ENCODE data around the gene ACADVL. TPM values are rescaled to one million over a fixed set of nuclear protein-coding genes. Genes with fewer than 3 reads are reported as not detected.

The ACADVL gene
- total and polyA plus RNA-seq, 4 donors, result 185 to 1,301 (median 1,109) TPM

DNA sequence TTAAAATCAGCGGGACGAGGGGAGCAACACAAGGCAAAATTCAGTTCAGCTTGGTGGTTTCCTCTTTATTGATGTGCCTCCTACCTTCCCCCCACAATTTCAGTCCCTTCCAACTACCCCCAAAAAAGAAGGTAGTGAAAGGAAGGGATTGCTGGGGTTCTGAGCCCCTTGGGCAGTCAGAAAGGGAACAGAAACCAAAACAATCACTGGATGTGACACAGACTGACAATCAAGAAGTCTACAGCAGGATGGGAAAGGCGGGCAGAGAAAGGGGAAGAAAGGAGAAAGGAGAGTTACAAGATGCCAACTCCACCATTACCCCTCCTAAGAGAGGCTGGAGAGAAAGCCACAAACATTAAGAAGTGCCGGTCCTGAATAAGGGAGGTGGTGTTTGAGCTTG lies 20.6 kb downstream of the ACADVL start:
- Histone ChIP-seq H3K36me3 (ENCODE audit: control insufficient read depth in 4 of 4, insufficient read depth in 3 of 4, low read depth in 1 of 4, low read length in 3 of 4) (peaks cover 7 to 31% (median 18%) of the 10 kb centered on the region in 4 donors), H3K9me3 (ENCODE audit: control insufficient read depth in 4 of 4, low read length in 3 of 4) (no peaks in the 10 kb centered on the region), H3K4me3 (ENCODE audit: low read depth in 1 of 3, low read length in 3 of 3) (peak overlapping the region in 2 of 3 donors; percentile 19 to 91), H3K27me3 (ENCODE audit: control insufficient read depth in 4 of 4, insufficient read depth in 4 of 4, low read length in 3 of 4) (no peaks in the 10 kb centered on the region), H3K27ac (ENCODE audit: low read depth in 1 of 2, low read length in 2 of 2) (peak overlapping the region; percentile 98 to 99), H3K9ac (ENCODE audit: low read depth in 1 of 2, low read length in 2 of 2) (no peak overlapping the region), H3K4me1 (ENCODE audit: control insufficient read depth in 4 of 4, insufficient read depth in 4 of 4, low read length in 3 of 4) (peaks cover 2 to 50% (median 35%) of the 10 kb centered on the region in 4 donors)
- 68% methylated on average over 4 of the region's 4 CpGs for WGBS
- TF ChIP-seq, protein P1, sequence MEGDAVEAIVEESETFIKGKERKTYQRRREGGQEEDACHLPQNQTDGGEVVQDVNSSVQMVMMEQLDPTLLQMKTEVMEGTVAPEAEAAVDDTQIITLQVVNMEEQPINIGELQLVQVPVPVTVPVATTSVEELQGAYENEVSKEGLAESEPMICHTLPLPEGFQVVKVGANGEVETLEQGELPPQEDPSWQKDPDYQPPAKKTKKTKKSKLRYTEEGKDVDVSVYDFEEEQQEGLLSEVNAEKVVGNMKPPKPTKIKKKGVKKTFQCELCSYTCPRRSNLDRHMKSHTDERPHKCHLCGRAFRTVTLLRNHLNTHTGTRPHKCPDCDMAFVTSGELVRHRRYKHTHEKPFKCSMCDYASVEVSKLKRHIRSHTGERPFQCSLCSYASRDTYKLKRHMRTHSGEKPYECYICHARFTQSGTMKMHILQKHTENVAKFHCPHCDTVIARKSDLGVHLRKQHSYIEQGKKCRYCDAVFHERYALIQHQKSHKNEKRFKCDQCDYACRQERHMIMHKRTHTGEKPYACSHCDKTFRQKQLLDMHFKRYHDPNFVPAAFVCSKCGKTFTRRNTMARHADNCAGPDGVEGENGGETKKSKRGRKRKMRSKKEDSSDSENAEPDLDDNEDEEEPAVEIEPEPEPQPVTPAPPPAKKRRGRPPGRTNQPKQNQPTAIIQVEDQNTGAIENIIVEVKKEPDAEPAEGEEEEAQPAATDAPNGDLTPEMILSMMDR (IDR thresholded peaks at IDR 0.05; ENCODE audit: low read depth, low read length, missing input control), result no peak
- TF ChIP-seq FOXA2 (IDR thresholded peaks at IDR 0.05), result no peak
- TF ChIP-seq, protein P2, sequence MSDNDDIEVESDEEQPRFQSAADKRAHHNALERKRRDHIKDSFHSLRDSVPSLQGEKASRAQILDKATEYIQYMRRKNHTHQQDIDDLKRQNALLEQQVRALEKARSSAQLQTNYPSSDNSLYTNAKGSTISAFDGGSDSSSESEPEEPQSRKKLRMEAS (IDR thresholded peaks at IDR 0.05), result no peak
- no peak for TF ChIP-seq NR2F2 (IDR thresholded peaks at IDR 0.05)
- TF ChIP-seq ZBTB33 (IDR thresholded peaks at IDR 0.05), result no peak
- no peak for TF ChIP-seq SP1 (IDR thresholded peaks at IDR 0.05)
- TF ChIP-seq EGR1 (IDR thresholded peaks at IDR 0.05; ENCODE audit: low read depth in 2 of 2), result no peak
- TF ChIP-seq GABPA (IDR thresholded peaks at IDR 0.05 in 1 of 2, conservative IDR thresholded peaks at IDR 0.05 in 1 of 2), result no peak
- TF ChIP-seq TAF1 (conservative IDR thresholded peaks at IDR 0.05), result no peak
- DNase-seq (ENCODE audit: low spot score), result no peak

DNA sequence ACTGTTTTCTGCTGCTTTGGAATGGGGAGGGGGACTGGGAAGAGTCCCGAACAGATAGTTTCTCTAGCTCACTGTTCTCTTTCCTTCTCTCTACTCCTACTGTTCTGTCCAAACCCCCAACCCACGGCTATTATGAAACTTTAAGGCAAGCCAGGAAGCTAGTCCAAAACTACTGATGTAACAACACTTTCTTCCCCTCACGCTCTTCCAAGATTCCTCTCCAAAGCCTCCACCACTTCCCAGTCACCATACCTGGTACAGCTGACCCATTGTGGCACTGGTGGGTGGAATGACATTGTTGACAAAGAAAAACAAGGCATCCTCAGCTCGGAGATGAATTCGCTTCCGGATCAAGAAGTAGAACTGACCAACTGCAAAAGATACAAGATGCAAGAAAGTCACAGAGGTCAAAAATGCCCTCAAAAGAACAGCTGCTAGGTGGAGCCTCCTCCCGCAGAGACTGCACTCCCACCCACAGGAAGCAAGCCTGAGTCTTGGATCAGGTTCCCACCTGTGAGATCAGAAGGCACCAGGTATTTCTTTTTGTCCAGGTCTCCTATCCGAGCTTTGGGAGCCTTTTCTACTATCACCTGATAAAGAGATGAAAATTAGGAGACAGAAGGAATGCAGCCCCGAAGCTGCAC lies 21.5 kb downstream of the ACADVL start:
- DNase-seq (ENCODE audit: low spot score), result no peak
- H3K9me3 ChIP-seq (ENCODE audit: control insufficient read depth in 4 of 4, low read length in 3 of 4), result no peaks in the 10 kb centered on the region
- H3K36me3 ChIP-seq (ENCODE audit: control insufficient read depth in 4 of 4, insufficient read depth in 3 of 4, low read depth in 1 of 4, low read length in 3 of 4), result peaks cover 5 to 29% (median 21%) of the 10 kb centered on the region in 4 donors
- peak overlapping the region; percentile 98 to 99 for H3K27ac ChIP-seq (ENCODE audit: low read depth in 1 of 2, low read length in 2 of 2)
- peaks cover 2 to 42% (median 30%) of the 10 kb centered on the region in 4 donors for H3K4me1 ChIP-seq (ENCODE audit: control insufficient read depth in 4 of 4, insufficient read depth in 4 of 4, low read length in 3 of 4)
- H3K4me3 ChIP-seq (ENCODE audit: low read depth in 1 of 3, low read length in 3 of 3), result peak overlapping the region; percentile 74 to 93 (median 91)
- no peak for TF ChIP-seq GABPA (IDR thresholded peaks at IDR 0.05 in 1 of 2, conservative IDR thresholded peaks at IDR 0.05 in 1 of 2)
- TF ChIP-seq YY1 (IDR thresholded peaks at IDR 0.05), result no peak
- no peak for TF ChIP-seq FOXA1 (IDR thresholded peaks at IDR 0.05)
- no peak for TF ChIP-seq TAF1 (conservative IDR thresholded peaks at IDR 0.05)
- TF ChIP-seq, protein P2 (IDR thresholded peaks at IDR 0.05), result no peak
- TF ChIP-seq RAD21 (IDR thresholded peaks at IDR 0.05), result no peak
- TF ChIP-seq SP1 (IDR thresholded peaks at IDR 0.05), result no peak
- no peak for TF ChIP-seq HNF4G (IDR thresholded peaks at IDR 0.05)
- TF ChIP-seq NR2F2 (IDR thresholded peaks at IDR 0.05), result no peak
- no peak for TF ChIP-seq FOXA2 (IDR thresholded peaks at IDR 0.05)
- TF ChIP-seq HNF4A (conservative IDR thresholded peaks at IDR 0.05), result no peak
- TF ChIP-seq ZBTB33 (IDR thresholded peaks at IDR 0.05), result no peak
- TF ChIP-seq RXRA (IDR thresholded peaks at IDR 0.05), result no peak
- TF ChIP-seq EGR1 (IDR thresholded peaks at IDR 0.05; ENCODE audit: low read depth in 2 of 2), result no peak
- no peak for TF ChIP-seq REST (IDR thresholded peaks at IDR 0.05)
- no peak for TF ChIP-seq JUND (IDR thresholded peaks at IDR 0.05)
- TF ChIP-seq, protein P1 (IDR thresholded peaks at IDR 0.05; ENCODE audit: low read depth, low read length, missing input control), result no peak
- TF ChIP-seq, protein P3, sequence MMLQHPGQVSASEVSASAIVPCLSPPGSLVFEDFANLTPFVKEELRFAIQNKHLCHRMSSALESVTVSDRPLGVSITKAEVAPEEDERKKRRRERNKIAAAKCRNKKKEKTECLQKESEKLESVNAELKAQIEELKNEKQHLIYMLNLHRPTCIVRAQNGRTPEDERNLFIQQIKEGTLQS (IDR thresholded peaks at IDR 0.05), result no peak
- WGBS, result 20% methylated on average over 9 of the region's 9 CpGs
- peak overlapping the region; percentile 91 to 100 for H3K9ac ChIP-seq (ENCODE audit: low read depth in 1 of 2, low read length in 2 of 2)
- H3K27me3 ChIP-seq (ENCODE audit: control insufficient read depth in 4 of 4, insufficient read depth in 4 of 4, low read length in 3 of 4), result no peaks in the 10 kb centered on the region

All from liver (tissue), 9 donors.